HG02870 (cell line): Measurements from ENCODE around the gene NSL1.

Source experiments
- ATAC-seq: cut with Tn5 transposase; IDR thresholded peaks from one replicate; pipeline ENCODE4 v1.9.1; 2021; ENCODE audit warnings: mild to moderate bottlenecking, moderate library complexity; ENCODE audit not compliant: unreplicated experiment

The NSL1 gene

GRCh38 chr1:212688341-212689047 is 103.1 kb downstream of the NSL1 start:
- ATAC-seq, result no peak

DNA sequence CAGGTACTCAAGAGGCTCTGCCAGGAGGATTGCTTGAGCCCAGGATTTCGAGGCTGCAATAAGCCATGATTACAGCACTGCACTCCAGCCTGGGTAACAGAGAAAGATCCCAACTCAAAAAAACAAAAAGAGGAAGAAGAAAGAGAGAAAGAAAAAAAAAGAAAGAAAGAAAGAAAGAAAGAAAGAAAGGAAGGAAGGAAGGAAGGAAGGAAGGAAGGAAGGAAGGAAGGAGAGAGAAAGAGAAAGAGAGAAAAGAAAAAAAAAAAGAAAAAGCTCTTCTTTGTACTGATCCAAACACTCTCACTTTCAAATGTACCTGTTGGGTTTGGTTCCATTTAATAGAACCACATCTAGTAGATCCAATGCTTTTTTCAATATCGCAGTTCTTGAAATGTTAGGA is 103.8 kb downstream of the NSL1 start:
- no peak for ATAC-seq

- no peak for ATAC-seq
Observed at GRCh38 chr1:212686591-212686990, 105.0 kb downstream of the NSL1 start.

- ATAC-seq, result no peak
Observed at GRCh38 chr1:212686069-212686468, 105.5 kb downstream of the NSL1 start.

- ATAC-seq, result no peak
Observed at GRCh38 chr1:212685429-212685828, 106.1 kb downstream of the NSL1 start.

- no peak for ATAC-seq
Observed at GRCh38 chr1:212684521-212685090, 107.0 kb downstream of the NSL1 start.

- no peak for ATAC-seq
Observed at GRCh38 chr1:212684076-212684475, 107.5 kb downstream of the NSL1 start.

DNA sequence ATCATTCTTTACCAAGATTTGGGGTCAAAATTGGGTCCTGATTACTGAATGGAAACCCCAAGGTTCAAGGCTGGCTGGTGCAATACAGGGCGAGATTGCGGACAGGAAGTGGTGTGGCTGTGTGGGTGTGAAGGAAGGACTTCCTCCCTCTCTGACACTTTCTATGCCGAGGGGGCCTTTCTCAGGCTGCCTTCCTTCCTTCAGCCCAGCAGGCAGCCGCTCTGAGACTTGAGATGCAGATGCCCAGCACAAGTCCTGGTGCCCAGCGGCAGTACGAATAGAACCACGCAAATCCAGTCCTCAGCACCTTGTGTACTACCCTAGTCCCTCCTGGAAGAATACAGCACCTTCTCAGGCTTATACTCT is 108.2 kb downstream of the NSL1 start:
- ATAC-seq, result peak; percentile 49

DNA sequence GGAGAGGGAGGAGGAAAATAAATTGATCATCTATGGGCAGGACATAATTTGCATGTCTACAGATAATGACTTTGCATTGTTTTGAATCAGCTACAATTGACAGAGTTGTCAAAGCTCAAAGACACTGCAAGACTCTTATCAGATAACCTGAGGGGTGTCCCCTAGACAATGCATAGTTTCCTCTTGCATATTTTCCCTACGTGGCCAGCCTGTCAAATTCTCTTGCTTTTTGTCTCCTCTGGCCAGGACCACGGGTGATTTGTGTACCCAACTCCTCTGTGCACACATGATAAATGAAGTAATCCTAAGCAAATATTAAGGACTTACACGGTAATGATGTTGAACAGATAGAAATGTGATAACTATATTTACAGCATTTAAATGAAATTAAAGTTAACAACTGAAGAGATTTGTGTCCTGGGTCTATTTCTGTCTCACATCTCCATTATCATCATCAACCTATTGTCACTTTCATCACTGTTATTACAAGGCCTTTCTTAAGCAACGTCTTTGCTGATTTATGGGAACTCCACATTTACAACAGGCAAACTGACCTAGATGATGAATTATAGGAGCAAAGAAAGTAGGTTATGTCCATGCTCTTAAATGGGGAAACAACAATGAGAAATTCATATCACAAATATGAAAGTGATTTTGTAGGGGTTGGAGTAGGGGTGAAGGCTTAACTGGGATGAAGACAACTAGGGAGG is 110.7 kb downstream of the NSL1 start:
- ATAC-seq, result no peak

DNA sequence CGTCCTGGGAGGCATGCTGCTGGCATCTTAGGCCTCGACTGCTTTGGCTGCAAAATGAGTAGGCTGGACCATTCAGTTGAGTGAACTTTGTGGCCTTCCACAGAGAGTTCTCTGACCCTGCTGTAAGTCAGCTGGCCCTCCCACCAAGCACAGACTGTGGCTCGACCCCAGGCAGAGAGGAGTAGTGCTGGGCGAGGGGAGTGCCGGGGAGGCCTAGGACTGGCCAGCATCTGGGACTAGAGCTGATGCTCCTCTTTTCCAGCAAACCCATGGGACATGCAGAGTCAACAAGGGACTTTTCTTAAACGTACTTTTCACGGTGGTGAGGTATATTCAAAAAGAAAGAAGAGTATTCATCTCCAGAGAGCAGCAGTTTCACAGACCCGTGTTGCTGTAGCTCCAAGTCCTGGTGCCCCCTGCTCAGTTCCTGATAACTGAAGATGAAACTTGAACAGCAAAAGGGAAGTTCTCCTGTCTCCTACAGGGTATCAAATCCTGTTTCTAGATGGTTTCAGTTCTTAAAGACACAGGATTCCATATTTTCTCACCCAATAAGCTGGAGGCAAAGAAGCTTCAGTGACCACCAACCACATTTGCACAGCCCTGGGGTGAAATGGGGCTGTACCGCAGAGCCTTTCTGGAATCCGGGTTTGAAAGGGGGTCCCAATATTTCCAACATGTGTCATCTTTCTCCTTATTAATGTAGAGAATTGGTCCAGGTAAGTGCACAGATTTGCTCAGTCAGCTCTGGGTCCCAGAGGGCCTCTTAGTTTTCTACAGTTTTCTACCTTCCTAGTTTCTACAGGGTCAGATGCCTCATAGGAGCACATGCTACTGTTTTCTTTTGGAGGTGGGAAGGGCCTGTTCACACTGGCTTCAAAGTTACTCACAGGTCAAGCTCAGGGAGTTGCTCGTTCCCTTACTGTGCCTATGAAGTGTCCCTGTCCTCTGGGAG is 112.8 kb downstream of the NSL1 start:
- peak; percentile 71 for ATAC-seq

DNA sequence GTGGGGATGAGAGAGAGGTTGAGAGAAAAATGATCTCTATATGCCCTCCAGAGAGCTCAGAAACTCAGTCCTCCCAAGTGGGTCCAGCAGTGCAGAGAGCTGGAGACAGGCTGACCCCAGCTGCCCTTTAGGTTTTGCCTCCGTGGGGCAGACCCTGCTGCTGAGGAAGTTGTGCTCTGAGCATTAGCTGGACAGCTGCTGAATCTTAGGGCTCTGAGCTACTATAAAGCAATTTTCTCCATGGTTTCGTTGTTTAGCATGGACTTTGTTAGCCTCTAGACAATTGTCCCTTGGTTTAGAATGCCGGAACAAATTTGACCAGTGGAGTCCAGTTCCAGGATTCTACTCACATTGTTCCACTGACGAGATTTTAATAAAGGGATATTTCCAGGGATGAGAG is 114.0 kb downstream of the NSL1 start:
- no peak for ATAC-seq

DNA sequence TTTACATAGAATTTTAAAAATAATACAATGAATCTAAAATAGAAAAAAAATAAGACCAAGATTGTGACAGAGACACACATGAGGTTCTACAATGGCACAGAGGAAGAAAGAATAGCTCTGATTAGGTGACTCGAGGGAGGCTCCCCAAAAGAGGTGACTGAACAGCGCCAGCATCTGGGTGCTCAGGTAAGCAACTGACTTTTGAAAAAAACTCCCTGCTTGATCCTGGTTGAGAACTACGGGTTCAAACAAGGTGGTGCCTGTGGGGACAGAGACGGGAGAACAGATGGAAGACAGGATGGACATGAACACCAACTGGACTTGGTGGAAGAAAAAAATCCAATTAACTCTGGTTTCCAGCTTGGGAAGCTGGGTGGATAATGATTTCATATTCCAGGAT is 114.4 kb downstream of the NSL1 start:
- no peak for ATAC-seq
